SJCRH30 (cell line): ENCODE measurements around the gene SIGLEC7. TPM values are rescaled to one million over a fixed set of nuclear protein-coding genes. Genes with fewer than 3 reads are reported as not detected.
A peak's percentile ranks its signal among the peaks of the same experiment; 100 is the strongest.
"Not testable (repeated sequence)": the region's sequence is repeated elsewhere in the genome, so short reads cannot be mapped to it uniquely, and the experiment has no call there.

ENCODE experiments used
- DNase-seq, 2 experiments: peaks; one replicate each; pipeline ENCODE4 v3.0.0-alpha.2; 2015 to 2020
- H3K27ac ChIP-seq: fragments of 250-450 bp; sonication (Bioruptor Pico); 2 replicates; pipeline ENCODE4 v1.5.1; 2020; ENCODE audit warnings: mild to moderate bottlenecking, moderate library complexity
- H3K27me3 ChIP-seq: fragments of 250-450 bp; sonication (Bioruptor Pico); 2 replicates; pipeline ENCODE4 v1.5.1; 2020; ENCODE audit warnings: mild to moderate bottlenecking, moderate library complexity
- H3K36me3 ChIP-seq: fragments of 250-450 bp; sonication (Bioruptor Pico); 2 replicates; pipeline ENCODE4 v1.5.1; 2020; ENCODE audit warnings: mild to moderate bottlenecking, moderate library complexity
- H3K4me1 ChIP-seq: fragments of 250-450 bp; sonication (Bioruptor Pico); 2 replicates; pipeline ENCODE4 v1.5.1; 2020; ENCODE audit warnings: mild to moderate bottlenecking, moderate library complexity
- H3K4me3 ChIP-seq: fragments of 250-450 bp; sonication (Bioruptor Pico); 2 replicates; pipeline ENCODE4 v1.5.1; 2020; ENCODE audit warnings: mild to moderate bottlenecking, moderate library complexity
- H3K9me3 ChIP-seq: fragments of 250-450 bp; sonication (Bioruptor Pico); replicated peaks from 2 replicates; pipeline ENCODE4 v1.5.1; 2020; ENCODE audit warnings: mild to moderate bottlenecking, moderate library complexity
- total RNA-seq: library from RNA; depleted of rRNA; stranded (reverse); fragments of >200 nt; shearing (Covaris generic); gene quantifications from 2 replicates; pipeline ENCODE4 v1.2.3, GENCODE V29; 2014

Gene SIGLEC7
- total RNA-seq, 1 experiment from 2014 or later: not detected

GRCh38 chr19:51139299-51140014 lies 2.6 kb upstream of the SIGLEC7 start:
- Histone ChIP-seq H3K27me3 (peaks cover 19% of the 10 kb centered on the region), H3K4me3 (no peak overlapping the region), H3K4me1 (no peaks in the 10 kb centered on the region), H3K27ac (no peak overlapping the region), H3K36me3 (no peaks in the 10 kb centered on the region), H3K9me3 (no peaks in the 10 kb centered on the region)
- no peak for DNase-seq

GRCh38 chr19:51140441-51140840 lies 1.7 kb upstream of the SIGLEC7 start:
- H3K9me3 ChIP-seq: no peaks in the 10 kb centered on the region
- no peaks in the 10 kb centered on the region for H3K36me3 ChIP-seq
- no peaks in the 10 kb centered on the region for H3K4me1 ChIP-seq
- no peak for DNase-seq
- no peak overlapping the region for H3K4me3 ChIP-seq
- H3K27ac ChIP-seq: no peak overlapping the region
- H3K27me3 ChIP-seq: peaks cover 19% of the 10 kb centered on the region

GRCh38 chr19:51141181-51141580 lies 920 bp upstream of the SIGLEC7 start:
- Histone ChIP-seq H3K4me1 (no peaks in the 10 kb centered on the region), H3K27ac (no peak overlapping the region), H3K27me3 (peaks cover 16% of the 10 kb centered on the region), H3K36me3 (no peaks in the 10 kb centered on the region), H3K4me3 (no peak overlapping the region), H3K9me3 (no peaks in the 10 kb centered on the region)
- no peak for DNase-seq

- not testable (repeated sequence) for H3K9me3 ChIP-seq, H3K4me1 ChIP-seq, H3K4me3 ChIP-seq, DNase-seq, H3K27ac ChIP-seq, H3K36me3 ChIP-seq
- H3K27me3 ChIP-seq: peaks cover 16% of the 10 kb centered on the region
These were observed 841 bp downstream of the SIGLEC7 start for GRCh38 chr19:51142809-51143475.

- H3K27me3 ChIP-seq: peaks cover 16% of the 10 kb centered on the region
- H3K36me3 ChIP-seq: no peaks in the 10 kb centered on the region
- no peaks in the 10 kb centered on the region for H3K4me1 ChIP-seq
- no peak overlapping the region for H3K27ac ChIP-seq
- H3K9me3 ChIP-seq: no peaks in the 10 kb centered on the region
- H3K4me3 ChIP-seq: no peak overlapping the region
- no peak for DNase-seq
These were observed 1.4 kb downstream of the SIGLEC7 start for GRCh38 chr19:51143486-51143885.

- H3K27ac ChIP-seq: no peak overlapping the region
- no peak for DNase-seq
These were observed 2.5 kb downstream of the SIGLEC7 start for GRCh38 chr19:51144482-51145045.

GRCh38 chr19:51145916-51146493 lies 3.9 kb downstream of the SIGLEC7 start:
- no peaks in the 10 kb centered on the region for H3K36me3 ChIP-seq
- H3K27ac ChIP-seq: no peak overlapping the region
- DNase-seq: no peak
- no peaks in the 10 kb centered on the region for H3K4me1 ChIP-seq
- H3K27me3 ChIP-seq: peaks cover 7% of the 10 kb centered on the region; the same call in 1 of the 2 replicates
- no peak overlapping the region for H3K4me3 ChIP-seq
- no peaks in the 10 kb centered on the region for H3K9me3 ChIP-seq

More at GRCh38 chr19:51144482-51145045, 2.5 kb downstream of the SIGLEC7 start:
- Histone ChIP-seq H3K4me3 (no peak overlapping the region), H3K9me3 (no peaks in the 10 kb centered on the region), H3K36me3 (no peaks in the 10 kb centered on the region), H3K4me1 (no peaks in the 10 kb centered on the region), H3K27me3 (peaks cover 11% of the 10 kb centered on the region)

- Histone ChIP-seq H3K4me1 (no peaks in the 10 kb centered on the region), H3K27me3 (peaks cover 7% of the 10 kb centered on the region; the same call in 1 of the 2 replicates), H3K4me3 (no peak overlapping the region), H3K9me3 (no peaks in the 10 kb centered on the region), H3K27ac (no peak overlapping the region), H3K36me3 (no peaks in the 10 kb centered on the region)
- no peak for DNase-seq
These were observed 4.7 kb downstream of the SIGLEC7 start for GRCh38 chr19:51146751-51147150.

GRCh38 chr19:51147663-51148062 lies 5.6 kb downstream of the SIGLEC7 start:
- no peak overlapping the region for H3K27ac ChIP-seq
- peaks cover 5% of the 10 kb centered on the region; the same call in 1 of the 2 replicates for H3K27me3 ChIP-seq
- no peak overlapping the region for H3K4me3 ChIP-seq
- H3K36me3 ChIP-seq: no peaks in the 10 kb centered on the region
- H3K9me3 ChIP-seq: no peaks in the 10 kb centered on the region
- no peak for DNase-seq
- H3K4me1 ChIP-seq: no peaks in the 10 kb centered on the region

GRCh38 chr19:51148580-51148979 lies 6.5 kb downstream of the SIGLEC7 start:
- Histone ChIP-seq H3K27me3 (peaks cover 10% of the 10 kb centered on the region; the same call in 1 of the 2 replicates), H3K27ac (no peak overlapping the region), H3K9me3 (no peaks in the 10 kb centered on the region), H3K4me1 (no peaks in the 10 kb centered on the region), H3K4me3 (no peak overlapping the region), H3K36me3 (no peaks in the 10 kb centered on the region)
- no peak for DNase-seq

GRCh38 chr19:51150627-51151026 lies 8.5 kb downstream of the SIGLEC7 start:
- Histone ChIP-seq H3K27me3 (peaks cover 8% of the 10 kb centered on the region; the same call in 1 of the 2 replicates), H3K4me1 (no peaks in the 10 kb centered on the region), H3K4me3 (no peak overlapping the region), H3K9me3 (no peaks in the 10 kb centered on the region), H3K36me3 (no peaks in the 10 kb centered on the region), H3K27ac (no peak overlapping the region)
- DNase-seq: no peak

GRCh38 chr19:51156710-51157109 lies 14.6 kb downstream of the SIGLEC7 start:
- Histone ChIP-seq H3K27ac (no peak overlapping the region), H3K4me1 (no peaks in the 10 kb centered on the region), H3K9me3 (no peaks in the 10 kb centered on the region), H3K36me3 (no peaks in the 10 kb centered on the region), H3K4me3 (no peak overlapping the region), H3K27me3 (peaks cover 11% of the 10 kb centered on the region; the same call in 1 of the 2 replicates)
- no peak for DNase-seq

GRCh38 chr19:51157265-51157664 lies 15.2 kb downstream of the SIGLEC7 start:
- no peak overlapping the region for H3K4me3 ChIP-seq
- peaks cover 9% of the 10 kb centered on the region; the same call in 1 of the 2 replicates for H3K27me3 ChIP-seq
- no peaks in the 10 kb centered on the region for H3K9me3 ChIP-seq
- H3K27ac ChIP-seq: no peak overlapping the region
- H3K36me3 ChIP-seq: no peaks in the 10 kb centered on the region
- H3K4me1 ChIP-seq: no peaks in the 10 kb centered on the region
- DNase-seq: no peak

- H3K27me3 ChIP-seq: peaks cover 3% of the 10 kb centered on the region; the same call in 1 of the 2 replicates
- no peaks in the 10 kb centered on the region for H3K36me3 ChIP-seq
- DNase-seq: peak; percentile 37 to 62
- H3K4me3 ChIP-seq: no peak overlapping the region
- H3K4me1 ChIP-seq: no peaks in the 10 kb centered on the region
- H3K9me3 ChIP-seq: no peaks in the 10 kb centered on the region
- no peak overlapping the region for H3K27ac ChIP-seq
These were observed 16.5 kb downstream of the SIGLEC7 start for GRCh38 chr19:51158474-51159129.
